HCT116 (cell line): ENCODE data around the gene ADIPOR2.

Experiments used
- CTCF ChIP-seq, 3 experiments: fragments of 200-600 bp in 1 of 3; sonication (generic) in 1 of 3; IDR thresholded peaks in 2 of 3; conservative IDR thresholded peaks in 1 of 3; 2 replicates each; pipeline ENCODE4 v1.5.1; 2012 to 2017; ENCODE audit warnings: low read depth in 2 of 3, low read length in 2 of 3, antibody characterized with exemption in 1 of 3, borderline replicate concordance in 1 of 3, control low read depth in 1 of 3, mild to moderate bottlenecking in 1 of 3, mixed read lengths in 1 of 3, mixed run types in 1 of 3, moderate library complexity in 1 of 3; ENCODE audit not compliant: insufficient read depth in 1 of 3
- FOSL1 ChIP-seq: IDR thresholded peaks from 2 replicates; pipeline ENCODE4 v1.6.1; 2012; ENCODE audit warnings: low read depth
- JUND ChIP-seq: IDR thresholded peaks from 2 replicates; pipeline ENCODE4 v1.6.1; 2012
- POLR2A ChIP-seq: IDR thresholded peaks from 2 replicates; pipeline ENCODE4 v1.7.0; 2011; ENCODE audit warnings: borderline replicate concordance; ENCODE audit not compliant: insufficient read depth, insufficient read length; ENCODE audit errors: extremely low read depth
- RAD21 ChIP-seq: IDR thresholded peaks from 2 replicates; pipeline ENCODE4 v1.6.1; 2012; ENCODE audit warnings: low read depth, mild to moderate bottlenecking
- SIN3A ChIP-seq: IDR thresholded peaks from 2 replicates; pipeline ENCODE4 v1.6.1; 2012; ENCODE audit warnings: low read depth
- SRF ChIP-seq: IDR thresholded peaks from 2 replicates; pipeline ENCODE4 v1.6.1; 2012; ENCODE audit warnings: low read depth
- ZBTB33 ChIP-seq: IDR thresholded peaks from 2 replicates; pipeline ENCODE4 v1.6.1; 2011; ENCODE audit warnings: mild to moderate bottlenecking, low read length, moderate library complexity; ENCODE audit not compliant: insufficient replicate concordance; ENCODE audit errors: extremely low read depth

GRCh38 chr12:1797011-1797901, 106.4 kb downstream of the ADIPOR2 start:
- TF ChIP-seq CTCF (IDR thresholded peaks at IDR 0.05 in 2 of 3, conservative IDR thresholded peaks at IDR 0.05 in 1 of 3; ENCODE audit: borderline replicate concordance in 1 of 3, insufficient read depth in 1 of 3, low read depth in 2 of 3, low read length in 2 of 3) (no peak), POLR2A (peak; percentile 65), ZBTB33 (no peak), FOSL1 (no peak), SIN3A (no peak; the same call in 1 of the 2 replicates), JUND (no peak), SRF (no peak), RAD21 (no peak)
